Tibial artery (tissue), 4 donors: ENCODE measurements around the gene COL10A1.

Experiments used
- DNase-seq, 2 donors: peaks; one replicate each; pipeline ENCODE4 v3.0.0-alpha.2; 2019
- H3K27ac ChIP-seq, 2 donors: fragments of 200-600 bp; sonication (generic) in 1 of 2; 1 replicate in 1 of 2; 2 replicates in 1 of 2; pipeline ENCODE4 v1.5.1; 2018 to 2019; ENCODE audit warnings: mild to moderate bottlenecking in 1 of 2
- H3K27me3 ChIP-seq, 2 donors: fragments of 200-600 bp; sonication (generic) in 1 of 2; one replicate each; pipeline versions ENCODE4 v1.5.1 to v1.6.0; 2016 to 2019
- H3K36me3 ChIP-seq, 3 donors: fragments of 200-600 bp; sonication (generic) in 2 of 3; one replicate each; pipeline ENCODE4 v1.5.1; 2016 to 2019; ENCODE audit warnings: mild to moderate bottlenecking in 2 of 3
- H3K4me1 ChIP-seq, 4 donors: fragments of 200-600 bp; sonication (generic) in 2 of 4; 1 replicate in 3 of 4; 2 replicates in 1 of 4; pipeline ENCODE4 v1.5.1; 2016 to 2019
- H3K4me3 ChIP-seq, 2 donors: fragments of 200-600 bp; sonication (generic) in 1 of 2; 1 replicate in 1 of 2; 2 replicates in 1 of 2; pipeline ENCODE4 v1.5.1; 2018 to 2019; ENCODE audit warnings: mild to moderate bottlenecking in 2 of 2
- H3K9me3 ChIP-seq, 3 donors: fragments of 200-600 bp; sonication (generic) in 1 of 3; one replicate each; pipeline ENCODE4 v1.5.1; 2016 to 2019
- intact Hi-C: fragments of 100-400 bp; cut with DNase I; formaldehyde crosslinking; loops from one replicate; pipeline ENCODE4 v1.15.0; 2023; ENCODE audit warnings: low total_unique reads
- TF ChIP-seq, protein P1 (sequence below), 2 experiments: fragments of 200-600 bp in 1 of 2; fragments of 450-650 bp in 1 of 2; IDR thresholded peaks; one replicate each; pipeline ENCODE4 v1.5.1; 2017 to 2019; ENCODE audit warnings: antibody characterized with exemption in 2 of 2, mild to moderate bottlenecking in 1 of 2, moderate library complexity in 1 of 2

Gene COL10A1

DNA sequence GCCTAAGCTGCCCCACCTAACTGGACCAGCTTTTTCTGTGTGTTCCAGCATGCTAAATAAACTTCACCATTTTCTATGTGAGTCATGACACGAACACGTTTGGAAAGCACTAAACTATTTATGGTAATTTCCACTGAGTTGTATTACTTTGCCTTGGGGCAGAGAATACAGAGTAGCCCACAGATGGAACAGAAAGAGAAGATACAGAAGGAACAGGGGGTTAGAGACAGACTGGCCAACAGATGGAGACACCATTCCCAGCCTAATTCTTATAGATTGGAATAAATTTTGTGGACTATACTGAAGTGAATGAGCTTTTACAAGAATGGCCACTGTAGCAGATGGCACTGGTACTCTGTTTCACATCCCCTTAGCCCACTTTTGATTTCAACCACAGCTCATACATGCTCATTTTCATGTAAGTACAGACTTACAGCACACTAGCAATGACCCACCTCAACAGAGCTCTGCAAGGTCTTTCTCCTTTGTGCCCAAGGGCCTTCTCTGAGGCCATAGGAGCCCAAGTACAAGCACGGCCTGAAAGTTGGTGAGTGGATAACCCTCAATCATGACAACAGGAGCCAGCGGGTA lies 38.4 kb downstream of the COL10A1 start:
- peak overlapping the region; percentile 72 to 84 for H3K27ac ChIP-seq
- intact Hi-C loops = no loop called here
- no peak overlapping the region for H3K4me3 ChIP-seq
- no peaks in the 10 kb centered on the region for H3K36me3 ChIP-seq
- DNase-seq = no peak
- TF ChIP-seq, protein P1, sequence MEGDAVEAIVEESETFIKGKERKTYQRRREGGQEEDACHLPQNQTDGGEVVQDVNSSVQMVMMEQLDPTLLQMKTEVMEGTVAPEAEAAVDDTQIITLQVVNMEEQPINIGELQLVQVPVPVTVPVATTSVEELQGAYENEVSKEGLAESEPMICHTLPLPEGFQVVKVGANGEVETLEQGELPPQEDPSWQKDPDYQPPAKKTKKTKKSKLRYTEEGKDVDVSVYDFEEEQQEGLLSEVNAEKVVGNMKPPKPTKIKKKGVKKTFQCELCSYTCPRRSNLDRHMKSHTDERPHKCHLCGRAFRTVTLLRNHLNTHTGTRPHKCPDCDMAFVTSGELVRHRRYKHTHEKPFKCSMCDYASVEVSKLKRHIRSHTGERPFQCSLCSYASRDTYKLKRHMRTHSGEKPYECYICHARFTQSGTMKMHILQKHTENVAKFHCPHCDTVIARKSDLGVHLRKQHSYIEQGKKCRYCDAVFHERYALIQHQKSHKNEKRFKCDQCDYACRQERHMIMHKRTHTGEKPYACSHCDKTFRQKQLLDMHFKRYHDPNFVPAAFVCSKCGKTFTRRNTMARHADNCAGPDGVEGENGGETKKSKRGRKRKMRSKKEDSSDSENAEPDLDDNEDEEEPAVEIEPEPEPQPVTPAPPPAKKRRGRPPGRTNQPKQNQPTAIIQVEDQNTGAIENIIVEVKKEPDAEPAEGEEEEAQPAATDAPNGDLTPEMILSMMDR (IDR thresholded peaks at IDR 0.05) = no peak
- no peaks in the 10 kb centered on the region for H3K27me3 ChIP-seq
- H3K4me1 ChIP-seq = peaks cover 0 to 44% (median 14%) of the 10 kb centered on the region in 4 donors
- H3K9me3 ChIP-seq = no peaks in the 10 kb centered on the region

DNA sequence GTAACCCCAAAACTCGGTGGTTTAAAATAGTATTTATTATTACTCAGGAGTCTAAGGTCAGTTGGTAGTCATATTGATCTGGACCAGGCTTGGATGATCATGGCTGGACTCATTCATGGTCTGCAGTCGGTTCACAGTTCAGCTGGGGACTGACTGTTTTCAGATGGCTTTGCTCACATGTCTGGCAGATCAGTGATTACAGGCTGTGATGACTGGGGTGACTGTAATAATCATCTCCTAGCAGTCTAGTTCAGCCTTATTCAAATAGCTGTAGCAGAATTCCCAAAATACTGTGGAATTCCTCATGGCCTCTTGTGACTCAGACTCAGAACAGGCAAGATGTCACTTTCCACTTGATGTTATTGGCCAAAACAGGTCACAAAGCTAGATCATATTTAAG lies 41.6 kb downstream of the COL10A1 start:
- DNase-seq = no peak
- intact Hi-C loops = no loop called here
- Histone ChIP-seq H3K4me3 (no peak overlapping the region), H3K36me3 (no peaks in the 10 kb centered on the region), H3K4me1 (peaks cover 0 to 43% (median 14%) of the 10 kb centered on the region in 4 donors), H3K9me3 (no peaks in the 10 kb centered on the region), H3K27me3 (no peaks in the 10 kb centered on the region), H3K27ac (peak overlapping the region; percentile 18 to 84)
- TF ChIP-seq, protein P1 (IDR thresholded peaks at IDR 0.05) = no peak

DNA sequence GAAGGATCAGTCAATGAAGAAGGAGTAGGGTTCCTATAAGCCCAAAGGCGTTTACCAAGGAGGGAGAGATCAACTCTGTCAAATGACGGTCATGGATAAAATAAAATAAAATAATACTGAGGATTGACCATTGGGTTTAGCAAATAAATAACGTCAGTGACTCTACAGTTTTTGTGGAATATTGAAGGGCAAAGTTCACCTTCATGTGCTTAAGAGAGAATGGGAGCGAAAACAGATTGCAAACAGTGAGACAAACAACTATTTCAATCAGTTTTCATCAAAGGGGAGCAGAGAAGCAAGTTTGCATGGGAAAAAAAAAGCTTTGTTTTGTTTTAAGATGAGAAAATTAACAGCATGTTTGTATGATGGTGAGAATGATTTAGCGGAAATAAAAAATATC lies 42.9 kb downstream of the COL10A1 start:
- no peaks in the 10 kb centered on the region for H3K9me3 ChIP-seq
- H3K27me3 ChIP-seq = no peaks in the 10 kb centered on the region
- no peak for DNase-seq
- no peaks in the 10 kb centered on the region for H3K36me3 ChIP-seq
- intact Hi-C loops = no loop called here
- H3K4me3 ChIP-seq = no peak overlapping the region
- TF ChIP-seq, protein P1 (IDR thresholded peaks at IDR 0.05) = no peak
- peaks cover 0 to 31% (median 14%) of the 10 kb centered on the region in 4 donors for H3K4me1 ChIP-seq
- H3K27ac ChIP-seq = no peak overlapping the region

DNA sequence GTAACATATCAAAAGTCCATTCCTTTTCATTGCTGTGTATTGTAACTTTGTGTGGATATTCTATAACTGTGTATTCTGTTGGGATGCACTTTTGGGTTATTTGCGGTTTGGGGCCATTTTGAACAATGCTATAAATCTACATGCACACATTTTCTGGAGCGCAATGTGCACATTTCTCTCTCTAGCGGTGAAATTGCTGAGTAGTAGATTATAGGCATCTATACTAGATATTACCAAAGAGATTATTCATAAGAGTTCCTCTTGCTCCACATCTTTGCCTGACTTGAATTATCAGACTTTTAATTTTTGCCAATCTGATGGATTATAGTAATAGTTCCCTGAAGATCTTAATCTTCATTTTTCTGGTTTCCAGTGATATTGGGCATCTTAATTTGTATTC lies 47.0 kb downstream of the COL10A1 start:
- Histone ChIP-seq H3K27ac (no peak overlapping the region), H3K27me3 (no peaks in the 10 kb centered on the region), H3K9me3 (no peaks in the 10 kb centered on the region), H3K4me1 (peaks cover 0 to 13% (median 1%) of the 10 kb centered on the region in 4 donors), H3K4me3 (no peak overlapping the region), H3K36me3 (no peaks in the 10 kb centered on the region)
- TF ChIP-seq, protein P1 (IDR thresholded peaks at IDR 0.05) = no peak
- DNase-seq = no peak
- intact Hi-C loops = no loop called here

DNA sequence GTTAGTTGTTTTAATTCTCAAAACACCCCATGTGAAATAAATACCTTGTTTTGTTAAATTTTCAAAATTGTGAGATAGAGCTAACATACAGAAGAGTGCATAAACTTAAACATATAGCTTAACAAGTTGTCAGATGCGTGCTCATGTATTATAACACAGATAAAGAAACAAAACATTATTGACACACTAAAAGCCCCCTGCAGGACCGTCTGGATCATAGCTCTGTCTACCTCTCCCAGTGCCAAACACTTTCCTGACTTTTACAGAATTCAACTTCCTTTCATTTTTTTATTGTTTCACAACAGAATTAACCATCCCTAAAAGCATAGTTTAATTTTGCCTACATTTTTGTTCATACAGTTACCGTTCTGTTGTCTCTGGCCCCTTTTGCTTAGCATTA lies 47.4 kb downstream of the COL10A1 start:
- intact Hi-C loops = no loop called here
- TF ChIP-seq, protein P1 (IDR thresholded peaks at IDR 0.05) = no peak
- Histone ChIP-seq H3K9me3 (no peaks in the 10 kb centered on the region), H3K27ac (no peak overlapping the region), H3K27me3 (no peaks in the 10 kb centered on the region), H3K4me3 (no peak overlapping the region), H3K4me1 (peaks cover 0 to 17% (median 1%) of the 10 kb centered on the region in 4 donors), H3K36me3 (no peaks in the 10 kb centered on the region)
- no peak for DNase-seq
